GM12878 (cell line): ENCODE measurements around the gene HLTF. TPM values are rescaled to one million over a fixed set of nuclear protein-coding genes. Genes with fewer than 3 reads are reported as not detected.

Experiments used
- ATAC-seq: fragments of 200-7000 bp; cut with Tn5 transposase; 3 replicates; pipeline ENCODE4 v1.9.1; 2020; ENCODE audit warnings: mild to moderate bottlenecking, moderate library complexity
- BruUV-seq: library from RNA; stranded (reverse); fragments of 400-500 nt; replicated peaks from 2 replicates; lab custom pipeline; 2021; lab: Mats Ljungman, UMichigan
- CTCF ChIA-PET: fragments of 300-600 bp; sonication (Branson Sonifier 250); formaldehyde crosslinking; extraction: SDS; loops from one replicate; lab custom pipeline; 2021; ENCODE audit warnings: inconsistent platforms; lab: Yijun Ruan, JAX
- POLR2A ChIA-PET: fragments of 350-600 bp; formaldehyde crosslinking; extraction: SDS; loops from one replicate; lab custom pipeline; 2021; ENCODE audit warnings: inconsistent platforms; lab: Charles Lee
- RAD21 ChIA-PET: fragments of 300-600 bp; sonication (Branson Sonifier 250); formaldehyde crosslinking; loops from one replicate; lab custom pipeline; 2023; ENCODE audit warnings: antibody characterized with exemption; ENCODE audit not compliant: unreplicated experiment; lab: Charles Lee
- SMC1A ChIA-PET: fragments of 300-600 bp; sonication (Branson Sonifier 250); formaldehyde crosslinking; loops from one replicate; lab custom pipeline; 2023; ENCODE audit not compliant: unreplicated experiment, uncharacterized antibody; lab: Charles Lee
- DNase-seq: peaks from one replicate; pipeline ENCODE4 v3.0.0-alpha.2; 2011; ENCODE audit warnings: low read depth, low spot score
- FAIRE-seq: peaks from 3 replicates; lab custom pipeline; 2011; peaks lifted over from hg19 to GRCh38; lab: Jason Lieb, UNC
- H2AFZ ChIP-seq: 2 replicates; pipeline ENCODE4 v1.6.0; 2011; ENCODE audit warnings: low read depth, low read length, control low read depth; ENCODE audit not compliant: control insufficient read depth
- H3K27ac ChIP-seq: 2 replicates; pipeline ENCODE4 v1.5.1; 2011; ENCODE audit warnings: control low read depth; ENCODE audit not compliant: control insufficient read depth, insufficient read depth
- H3K27me3 ChIP-seq, 2 experiments: replicated peaks in 1 of 2; 2 replicates each; pipeline versions ENCODE4 v1.6.0 to v1.6.1; 2011; ENCODE audit warnings: low read length in 1 of 2; ENCODE audit not compliant: control insufficient read depth in 2 of 2, insufficient read depth in 2 of 2
- H3K36me3 ChIP-seq, 2 experiments: 2 replicates each; pipeline ENCODE4 v1.5.1; 2011; ENCODE audit warnings: low read length in 1 of 2; ENCODE audit not compliant: control insufficient read depth in 2 of 2, insufficient read depth in 2 of 2
- H3K4me1 ChIP-seq: 2 replicates; pipeline ENCODE4 v1.6.1; 2011; ENCODE audit warnings: mild to moderate bottlenecking, low read length, moderate library complexity, mixed read lengths; ENCODE audit not compliant: control insufficient read depth, insufficient read depth
- H3K4me2 ChIP-seq: 2 replicates; pipeline ENCODE4 v1.6.0; 2011; ENCODE audit warnings: control low read depth; ENCODE audit not compliant: control insufficient read depth, insufficient read depth
- H3K4me3 ChIP-seq: fragments of 200-600 bp; sonication (generic); 2 replicates; pipeline ENCODE4 v1.5.1; 2016
- H3K79me2 ChIP-seq: 2 replicates; pipeline ENCODE4 v1.6.0; 2011; ENCODE audit warnings: low read length; ENCODE audit not compliant: control insufficient read depth, insufficient read depth
- H3K9ac ChIP-seq: 2 replicates; pipeline ENCODE4 v1.8.0; 2011; ENCODE audit warnings: low read length, control low read depth, mixed read lengths; ENCODE audit not compliant: control insufficient read depth, insufficient read depth
- H3K9me3 ChIP-seq: replicated peaks from 3 replicates; pipeline ENCODE4 v1.5.1; 2011; ENCODE audit warnings: mild to moderate bottlenecking, low read length; ENCODE audit not compliant: control insufficient read depth, insufficient read depth
- H4K20me1 ChIP-seq: 2 replicates; pipeline ENCODE4 v1.6.0; 2011; ENCODE audit not compliant: control insufficient read depth, insufficient read depth
- CHD1 ChIP-seq: IDR thresholded peaks from 2 replicates; pipeline ENCODE4 v1.6.1; 2012; ENCODE audit warnings: low read depth, low read length, improper control_type of control experiment
- ETV6 ChIP-seq, 2 experiments: fragments of 450-650 bp in 1 of 2; IDR thresholded peaks in 1 of 2; conservative IDR thresholded peaks in 1 of 2; 2 replicates each; pipeline ENCODE4 v1.6.1; 2014; ENCODE audit warnings: antibody characterized with exemption in 1 of 2, borderline replicate concordance in 1 of 2, low read depth in 1 of 2, mild to moderate bottlenecking in 1 of 2, moderate library complexity in 1 of 2
- HCFC1 ChIP-seq: fragments of 150-350 bp; IDR thresholded peaks from 2 replicates; pipeline ENCODE4 v1.6.1; 2014; ENCODE audit warnings: low read length
- IRF3 ChIP-seq: fragments of 450-650 bp; IDR thresholded peaks from 2 replicates; pipeline ENCODE4 v1.6.1; 2014; ENCODE audit warnings: mild to moderate bottlenecking
- IRF4 ChIP-seq: IDR thresholded peaks from 2 replicates; pipeline ENCODE4 v1.6.1; 2011; ENCODE audit warnings: low read depth, low read length
- JUNB ChIP-seq: IDR thresholded peaks from 2 replicates; pipeline ENCODE4 v1.6.1; 2016; ENCODE audit warnings: antibody characterized with exemption, mild to moderate bottlenecking
- NFXL1 ChIP-seq: fragments of 450-650 bp; IDR thresholded peaks from 2 replicates; pipeline ENCODE4 v1.6.1; 2017; ENCODE audit warnings: antibody characterized with exemption, mild to moderate bottlenecking, borderline replicate concordance
- PAX5 ChIP-seq: IDR thresholded peaks from 2 replicates; pipeline ENCODE4 v1.6.1; 2011; ENCODE audit warnings: low read depth, low read length, borderline replicate concordance
- POLR2AphosphoS2 ChIP-seq: IDR thresholded peaks from 2 replicates; pipeline ENCODE4 v1.6.1; 2011; ENCODE audit warnings: low read depth, mild to moderate bottlenecking, low read length, improper control_type of control experiment, moderate library complexity
- POLR2AphosphoS5 ChIP-seq: IDR thresholded peaks from 2 replicates; pipeline ENCODE4 v1.6.1; 2011; ENCODE audit warnings: mild to moderate bottlenecking, low read length, inconsistent platforms
- POU2F2 ChIP-seq: IDR thresholded peaks from 3 replicates; pipeline ENCODE4 v1.6.1; 2011; ENCODE audit warnings: low read depth, mild to moderate bottlenecking, low read length, borderline replicate concordance
- RELB ChIP-seq: fragments of 450-650 bp; IDR thresholded peaks from 2 replicates; pipeline ENCODE4 v1.6.1; 2017; ENCODE audit warnings: low read depth, mild to moderate bottlenecking, moderate library complexity
- RUNX3 ChIP-seq: IDR thresholded peaks from 2 replicates; pipeline ENCODE4 v1.6.1; 2012; ENCODE audit warnings: low read length, inconsistent platforms
- SUZ12 ChIP-seq: fragments of 200-600 bp; sonication (generic); IDR thresholded peaks from one replicate; pipeline ENCODE4 v1.6.1; 2018; ENCODE audit warnings: antibody characterized with exemption, mild to moderate bottlenecking; ENCODE audit not compliant: unreplicated experiment
- TCF12 ChIP-seq: IDR thresholded peaks from 2 replicates; pipeline ENCODE4 v1.6.1; 2011; ENCODE audit warnings: low read depth, mild to moderate bottlenecking, low read length
- TCF3 ChIP-seq: IDR thresholded peaks from 2 replicates; pipeline ENCODE4 v1.6.1; 2012; ENCODE audit warnings: low read depth, mild to moderate bottlenecking, low read length, borderline replicate concordance; ENCODE audit not compliant: insufficient read depth
- WGBS: methylation state at CpG from one replicate; pipeline ENCODE4 v1.1.6; 2016; ENCODE audit warnings: low lambda C conversion rate; ENCODE audit not compliant: insufficient replicate concordance, insufficient coverage; ENCODE audit errors: missing lambda C conversion rate; 5-methylcytosine and 5-hydroxymethylcytosine counted together
- in situ Hi-C: fragments of 300-500 bp; cut with MboI; formaldehyde crosslinking; loops from 9 replicates; pipeline ENCODE4 v1.14.3; 2018; ENCODE audit warnings: mixed read lengths
- intact Hi-C: fragments of 100-400 bp; cut with micrococcal nuclease; formaldehyde crosslinking; loops from one replicate; pipeline ENCODE4 v1.14.2; 2022; ENCODE audit not compliant: unreplicated experiment
- polyA plus RNA-seq, 11 experiments: library from polyadenylated mRNA; depleted of rRNA in 4 of 11; unstranded in 6 of 11; stranded (reverse) in 5 of 11; fragments of >200 nt; fragmentation: Nextera tagmentation in 4 of 11; fragmentation: Illumina TruSeq in 1 of 11; extraction: Ambion mirVana in 4 of 11; extraction: Trizol in 1 of 11; gene quantifications; 1 replicate in 1 of 11; 2 replicates in 10 of 11; pipeline versions ENCODE4 v1.2.1 to v1.2.3, GENCODE V29; 2011 to 2016; ENCODE audit warnings: inconsistent platforms in 2 of 11, missing spikeins in 2 of 11, low read depth in 1 of 11
- total RNA-seq, 4 experiments: library from RNA; depleted of rRNA in 3 of 4; stranded (reverse); fragments of >200 nt in 3 of 4; fragmentation: Illumina TruSeq in 1 of 4; extraction: Trizol in 1 of 4; gene quantifications; 2 replicates each; pipeline versions ENCODE4 v1.2.1 to v1.2.3, GENCODE V29; 2013 to 2021

Gene HLTF
- total and polyA plus RNA-seq, 10 of the 15 experiments (the other 5 are each of a cell fraction or from before 2014, with no cell fraction given) = 13.7 to 50.4 (median 31.7) TPM

DNA sequence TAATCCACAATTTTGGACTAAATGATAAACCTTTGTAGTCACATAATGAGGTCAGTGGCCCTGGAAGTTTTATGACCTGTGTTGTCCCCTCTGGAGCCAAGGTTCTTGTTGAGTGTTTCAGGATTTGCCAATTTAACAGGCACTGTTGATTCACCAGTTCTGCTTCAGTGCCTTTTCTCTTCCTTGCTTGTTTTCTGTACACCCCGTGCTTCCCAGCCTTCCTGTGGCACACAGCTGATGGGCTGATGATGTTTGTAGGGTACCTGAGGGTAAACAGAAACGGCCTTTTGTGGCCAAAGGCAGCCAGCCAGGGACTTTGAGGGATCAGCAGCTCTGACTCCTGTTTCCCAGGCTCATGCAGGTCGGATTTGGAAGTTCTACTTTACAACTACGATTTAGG lies 81.7 kb downstream of the HLTF start (continued):
- TF ChIP-seq IRF3 (no peak), CHD1 (no peak)

DNA sequence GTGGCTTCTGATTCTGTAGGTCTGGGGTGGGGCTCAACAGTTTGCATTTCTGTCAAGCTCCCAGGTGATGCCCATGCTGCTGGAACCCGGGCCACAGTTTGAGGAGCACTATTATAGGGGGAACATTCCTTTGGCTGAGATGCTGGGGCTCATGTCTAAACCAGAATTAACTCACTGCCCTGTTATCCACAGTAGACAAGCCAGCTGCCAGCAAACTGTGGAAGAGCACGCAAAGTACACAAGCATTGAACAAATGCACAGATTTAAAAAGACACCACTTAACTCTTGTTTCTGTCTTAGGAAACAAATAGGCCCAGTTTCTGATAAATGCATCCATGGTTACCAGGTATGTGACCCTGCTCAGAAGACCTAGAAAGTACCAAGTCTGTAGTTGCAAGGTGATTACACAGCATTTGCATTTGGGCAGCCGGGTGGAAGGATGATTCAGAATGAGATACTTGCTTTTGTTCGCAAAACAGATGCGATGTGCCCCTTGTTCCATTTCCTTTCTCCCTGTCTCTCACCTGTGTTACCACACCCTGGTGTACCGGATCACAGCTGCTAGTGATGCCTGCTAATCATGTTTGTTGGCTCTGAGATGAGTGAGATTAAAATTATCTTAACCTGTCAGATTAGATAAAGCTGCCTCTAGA lies 82.6 kb downstream of the HLTF start:
- ATAC-seq = peak; percentile 85
- Histone ChIP-seq H3K9ac (no peak overlapping the region), H3K79me2 (no peaks in the 10 kb centered on the region), H2AFZ (no peak overlapping the region), H3K27ac (no peak overlapping the region), H3K4me1 (peaks cover 19% of the 10 kb centered on the region), H4K20me1 (no peaks in the 10 kb centered on the region), H3K4me3 (no peak overlapping the region), H3K36me3 (peaks cover 3 to 4% of the 10 kb centered on the region in 2 experiments; a peak in 3 of 4 replicates), H3K4me2 (peak overlapping the region; percentile 2; the same call in 1 of the 2 replicates), H3K9me3 (no peaks in the 10 kb centered on the region), H3K27me3 (no peaks in the 10 kb centered on the region)
- ChIA-PET SMC1A (no interaction called here), POLR2A (no interaction called here), CTCF (no interaction called here), RAD21 (no interaction called here)
- DNase-seq = no peak
- BruUV-seq = no TSS peak
- under 1% methylated on average over 6 of the region's 6 CpGs for WGBS
- in situ Hi-C loops (no loop called here), intact Hi-C loops (no loop called here)
- TF ChIP-seq TCF12 (no peak), ETV6 (conservative IDR thresholded peaks at IDR 0.05 in 1 of 2, IDR thresholded peaks at IDR 0.05 in 1 of 2; ENCODE audit: borderline replicate concordance in 1 of 2, low read depth in 1 of 2) (peak in 1 of 2 experiments; percentile 54; a peak in 1 of 4 replicates), POLR2AphosphoS2 (no peak), SUZ12 (no peak), NFXL1 (no peak), RELB (no peak), JUNB (peak; percentile 39), RUNX3 (peak; percentile 20; the same call in 1 of the 2 replicates), POU2F2 (peak; percentile 88; the same call in 2 of the 3 replicates), HCFC1 (no peak), IRF4 (peak; percentile 55; the same call in 1 of the 2 replicates), POLR2AphosphoS5 (no peak), TCF3 (peak; percentile 64; the same call in 1 of the 2 replicates), PAX5 (peak; percentile 50; the same call in 1 of the 2 replicates)
- FAIRE-seq = peak; percentile 86
